ENCODE measurements around the gene CACNA2D3.

DNA sequence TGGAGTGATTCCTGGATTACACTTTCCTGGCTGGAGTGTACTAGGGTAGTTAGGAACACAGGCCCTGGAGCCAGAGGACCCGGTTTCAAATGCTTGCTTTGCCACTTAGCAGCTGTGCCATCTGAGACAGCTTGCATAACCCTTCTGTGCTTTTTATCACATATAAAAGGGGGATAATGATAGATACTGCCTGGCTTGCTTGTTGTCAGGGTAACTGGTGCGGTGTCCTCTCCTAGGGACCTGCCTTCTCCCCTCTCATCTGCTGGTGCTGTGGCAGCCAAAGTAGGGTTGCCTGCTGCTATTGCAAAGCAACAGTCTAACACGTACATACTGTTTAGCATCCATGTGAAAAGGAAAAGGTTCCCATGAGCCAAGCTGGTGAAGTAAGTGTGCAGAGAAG, 667.7 kb downstream of the CACNA2D3 start:
- TF ChIP-seq, protein P1, sequence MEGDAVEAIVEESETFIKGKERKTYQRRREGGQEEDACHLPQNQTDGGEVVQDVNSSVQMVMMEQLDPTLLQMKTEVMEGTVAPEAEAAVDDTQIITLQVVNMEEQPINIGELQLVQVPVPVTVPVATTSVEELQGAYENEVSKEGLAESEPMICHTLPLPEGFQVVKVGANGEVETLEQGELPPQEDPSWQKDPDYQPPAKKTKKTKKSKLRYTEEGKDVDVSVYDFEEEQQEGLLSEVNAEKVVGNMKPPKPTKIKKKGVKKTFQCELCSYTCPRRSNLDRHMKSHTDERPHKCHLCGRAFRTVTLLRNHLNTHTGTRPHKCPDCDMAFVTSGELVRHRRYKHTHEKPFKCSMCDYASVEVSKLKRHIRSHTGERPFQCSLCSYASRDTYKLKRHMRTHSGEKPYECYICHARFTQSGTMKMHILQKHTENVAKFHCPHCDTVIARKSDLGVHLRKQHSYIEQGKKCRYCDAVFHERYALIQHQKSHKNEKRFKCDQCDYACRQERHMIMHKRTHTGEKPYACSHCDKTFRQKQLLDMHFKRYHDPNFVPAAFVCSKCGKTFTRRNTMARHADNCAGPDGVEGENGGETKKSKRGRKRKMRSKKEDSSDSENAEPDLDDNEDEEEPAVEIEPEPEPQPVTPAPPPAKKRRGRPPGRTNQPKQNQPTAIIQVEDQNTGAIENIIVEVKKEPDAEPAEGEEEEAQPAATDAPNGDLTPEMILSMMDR (conservative IDR thresholded peaks at IDR 0.05), result no peak
- no peak for TF ChIP-seq EZH2 (IDR thresholded peaks at IDR 0.05; ENCODE audit: low read depth)

All from PC-9 (cell line).